Hepatocyte (in vitro differentiated cells): ENCODE data around the gene DYNC1I1.

Experiments used
- CTCF ChIP-seq: fragments of 200-600 bp; sonication (generic); IDR thresholded peaks from 2 replicates; pipeline ENCODE4 v1.5.1; 2016; ENCODE audit warnings: antibody characterized with exemption, mild to moderate bottlenecking; ENCODE audit not compliant: poor library complexity
- EZH2 ChIP-seq: fragments of 200-600 bp; sonication (generic); IDR thresholded peaks from 2 replicates; pipeline ENCODE4 v1.6.1; 2016; ENCODE audit warnings: antibody characterized with exemption, mild to moderate bottlenecking, borderline replicate concordance
- EZH2phosphoT487 ChIP-seq: fragments of 200-600 bp; sonication (generic); IDR thresholded peaks from one replicate; pipeline ENCODE4 v1.6.1; 2018; ENCODE audit warnings: antibody characterized with exemption, mild to moderate bottlenecking, low read depth, moderate library complexity; ENCODE audit not compliant: unreplicated experiment, severe bottlenecking

- TF ChIP-seq CTCF (no peak), EZH2phosphoT487 (no peak), EZH2 (no peak)
Measured at GRCh38 chr7:95921543-95921942, 149.2 kb downstream of the DYNC1I1 start.
